Ovary (tissue), 3 donors: ENCODE measurements around the gene EHMT2.

Source experiments
- POLR2A ChIP-seq: fragments of 450-650 bp; IDR thresholded peaks from one replicate; pipeline ENCODE4 v1.6.1; 2017; ENCODE audit warnings: antibody characterized with exemption, mild to moderate bottlenecking, moderate library complexity
- TF ChIP-seq, protein P1 (sequence below), 3 donors: fragments of 450-650 bp in 2 of 3; fragments of 200-600 bp in 1 of 3; IDR thresholded peaks; one replicate each; pipeline versions ENCODE4 v1.5.1 to v1.8.0; 2016 to 2022; ENCODE audit warnings: antibody characterized with exemption in 3 of 3, mild to moderate bottlenecking in 1 of 3
- donor health status: DM: no; HTN: no; CAD: no.

DNA sequence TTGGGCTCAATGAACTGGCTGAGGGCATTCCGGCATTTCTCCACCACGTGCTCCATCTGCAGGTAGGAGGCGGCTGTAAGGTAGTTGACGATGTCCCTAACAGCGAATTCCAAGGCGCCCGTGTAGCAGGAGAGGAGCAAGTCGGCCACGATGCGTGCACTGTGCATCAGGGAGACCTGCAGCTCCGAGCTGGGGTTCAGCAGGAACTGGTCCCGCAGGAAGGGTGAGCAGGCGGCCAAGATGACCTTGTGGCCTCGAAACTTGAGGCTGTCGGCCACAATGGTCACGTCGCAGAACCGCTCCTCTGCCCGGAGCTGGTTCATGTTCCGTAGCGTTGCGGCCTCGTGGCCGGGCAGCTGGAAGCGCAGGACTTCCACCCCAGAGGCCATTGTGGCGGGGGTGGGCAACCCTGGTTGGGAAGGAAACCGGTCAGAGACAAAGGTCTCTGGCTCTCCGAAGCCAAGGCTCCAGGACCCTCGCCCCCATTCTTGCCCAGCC is 3.5 kb upstream of the EHMT2 start:
- TF ChIP-seq, protein P1, sequence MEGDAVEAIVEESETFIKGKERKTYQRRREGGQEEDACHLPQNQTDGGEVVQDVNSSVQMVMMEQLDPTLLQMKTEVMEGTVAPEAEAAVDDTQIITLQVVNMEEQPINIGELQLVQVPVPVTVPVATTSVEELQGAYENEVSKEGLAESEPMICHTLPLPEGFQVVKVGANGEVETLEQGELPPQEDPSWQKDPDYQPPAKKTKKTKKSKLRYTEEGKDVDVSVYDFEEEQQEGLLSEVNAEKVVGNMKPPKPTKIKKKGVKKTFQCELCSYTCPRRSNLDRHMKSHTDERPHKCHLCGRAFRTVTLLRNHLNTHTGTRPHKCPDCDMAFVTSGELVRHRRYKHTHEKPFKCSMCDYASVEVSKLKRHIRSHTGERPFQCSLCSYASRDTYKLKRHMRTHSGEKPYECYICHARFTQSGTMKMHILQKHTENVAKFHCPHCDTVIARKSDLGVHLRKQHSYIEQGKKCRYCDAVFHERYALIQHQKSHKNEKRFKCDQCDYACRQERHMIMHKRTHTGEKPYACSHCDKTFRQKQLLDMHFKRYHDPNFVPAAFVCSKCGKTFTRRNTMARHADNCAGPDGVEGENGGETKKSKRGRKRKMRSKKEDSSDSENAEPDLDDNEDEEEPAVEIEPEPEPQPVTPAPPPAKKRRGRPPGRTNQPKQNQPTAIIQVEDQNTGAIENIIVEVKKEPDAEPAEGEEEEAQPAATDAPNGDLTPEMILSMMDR (IDR thresholded peaks at IDR 0.05), result no peak
- no peak for TF ChIP-seq POLR2A
